Brain pericyte (primary cell): ENCODE data around the gene SCOC.

ENCODE experiments used
- DNase-seq: peaks from one replicate; pipeline ENCODE4 v3.0.0-alpha.2; 2012; ENCODE audit warnings: low read depth, low spot score

SCOC gene

DNA sequence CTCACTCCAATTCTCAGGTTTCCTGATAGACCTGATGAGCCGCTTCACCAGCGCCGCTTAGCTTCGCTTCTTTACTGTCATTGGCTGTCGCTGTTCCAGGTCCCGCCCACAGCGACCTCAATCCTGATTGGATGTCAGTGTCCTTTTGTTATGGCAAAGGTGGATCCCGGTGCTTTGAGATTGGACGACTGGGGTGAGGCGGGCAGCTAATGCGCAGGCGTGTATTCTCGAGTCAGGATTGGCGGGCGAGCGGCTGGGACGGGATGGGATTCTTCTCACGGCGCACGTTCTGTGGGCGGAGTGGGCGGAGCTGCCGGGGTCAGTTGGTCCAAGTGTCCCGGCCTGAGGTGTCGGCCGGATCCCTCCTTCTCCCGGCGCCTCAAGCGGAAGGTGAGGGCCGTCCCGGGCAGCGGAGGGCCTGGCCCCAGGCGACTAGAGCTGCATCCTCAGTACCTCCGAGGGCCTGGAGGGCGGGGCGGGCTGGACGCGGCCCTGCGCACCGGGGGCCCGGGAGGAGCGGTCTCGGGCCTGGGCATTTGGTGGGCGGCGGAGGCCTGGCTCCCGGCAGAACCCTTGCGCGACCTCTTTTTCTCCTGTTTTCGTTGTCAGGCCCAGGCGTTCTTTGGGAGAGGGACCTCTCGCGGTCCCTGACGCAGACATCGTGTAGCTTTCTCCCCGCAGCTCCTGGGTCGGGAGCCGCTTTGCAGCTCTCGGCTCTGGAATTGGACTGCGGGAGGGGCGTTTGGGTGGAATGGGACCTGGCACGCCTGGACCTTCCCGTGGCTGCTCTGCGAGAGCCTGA lies at the start of gene SCOC:
TSS of gene SCOC (plus strand) at position 319 of the 802 bp plus-strand sequence. CDS start 5,525 bp downstream, outside the sequence.
- peak; percentile 98 for DNase-seq

DNA sequence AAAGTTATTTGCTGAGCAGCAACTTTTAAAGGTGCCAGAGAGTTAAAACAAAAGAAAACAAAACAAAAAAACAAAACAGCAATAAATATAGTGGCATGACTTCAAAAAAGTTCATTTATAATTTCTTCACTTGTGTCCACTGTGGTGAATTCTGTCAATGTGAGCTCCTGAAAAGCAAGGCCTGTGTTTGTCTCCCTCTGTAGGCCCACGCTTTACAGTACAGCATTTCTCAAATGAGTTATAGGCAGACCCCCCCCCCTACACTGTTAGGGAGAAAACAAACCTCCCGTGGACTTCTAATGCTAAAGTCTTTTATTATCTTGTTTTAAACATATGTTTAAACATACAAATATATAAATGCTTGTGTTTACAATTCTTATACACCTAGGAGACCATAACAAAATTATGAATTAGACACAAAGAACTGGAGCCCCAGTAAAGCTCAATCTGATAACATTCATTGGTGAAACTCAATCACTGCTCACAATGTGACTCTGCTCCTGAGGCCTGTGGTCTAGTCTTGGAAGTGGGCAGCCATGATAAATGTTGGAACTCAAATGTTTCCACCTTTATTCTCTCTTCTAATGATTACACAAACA lies 47.0 kb upstream of the SCOC start:
- no peak for DNase-seq

DNA sequence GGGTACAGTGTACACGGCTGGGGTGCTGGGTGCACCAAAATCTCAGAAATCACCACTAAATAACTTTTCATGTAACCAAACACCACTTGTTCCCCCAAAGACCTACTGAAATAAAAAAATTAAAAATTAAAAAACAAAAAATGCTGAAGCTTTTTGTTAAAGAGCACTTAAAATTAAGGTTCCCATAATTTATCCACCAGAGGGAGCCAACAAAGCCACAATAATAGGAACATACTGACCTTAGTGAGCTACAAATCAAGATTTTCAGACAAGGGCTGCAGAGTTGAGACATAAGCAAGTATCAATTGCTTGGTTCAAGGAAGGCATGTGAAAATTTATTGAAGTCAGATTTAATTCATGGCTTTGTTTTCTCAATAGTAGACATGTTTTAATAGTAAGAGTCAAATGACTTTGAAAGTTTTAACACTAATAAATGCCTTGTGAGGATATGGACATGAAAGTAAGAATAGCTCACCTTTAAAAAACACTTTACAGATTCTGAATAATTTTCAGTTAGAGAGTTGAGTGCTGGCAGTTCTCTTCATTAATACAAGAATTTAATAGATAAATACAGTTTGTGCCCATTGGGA lies 43.0 kb upstream of the SCOC start:
- no peak for DNase-seq

DNA sequence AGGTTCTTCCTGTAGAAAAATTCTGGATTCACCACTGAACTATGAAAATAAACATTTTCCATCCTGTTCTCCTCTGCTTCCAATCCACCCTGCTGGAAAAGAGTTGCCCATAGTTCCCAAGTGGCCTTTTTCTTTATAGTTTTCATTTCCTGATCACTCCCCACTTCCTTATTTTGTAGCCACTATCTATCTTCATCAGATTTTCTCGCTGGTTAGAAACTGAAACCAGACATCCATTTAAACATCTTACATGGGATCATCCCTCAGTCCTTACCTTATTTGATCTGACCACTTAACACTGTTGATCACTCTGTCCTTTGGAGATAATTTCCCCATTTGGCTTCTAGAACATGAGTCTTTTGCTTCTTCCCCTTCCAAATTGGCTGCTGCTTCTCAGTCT lies 42.2 kb upstream of the SCOC start:
- DNase-seq, result no peak

DNA sequence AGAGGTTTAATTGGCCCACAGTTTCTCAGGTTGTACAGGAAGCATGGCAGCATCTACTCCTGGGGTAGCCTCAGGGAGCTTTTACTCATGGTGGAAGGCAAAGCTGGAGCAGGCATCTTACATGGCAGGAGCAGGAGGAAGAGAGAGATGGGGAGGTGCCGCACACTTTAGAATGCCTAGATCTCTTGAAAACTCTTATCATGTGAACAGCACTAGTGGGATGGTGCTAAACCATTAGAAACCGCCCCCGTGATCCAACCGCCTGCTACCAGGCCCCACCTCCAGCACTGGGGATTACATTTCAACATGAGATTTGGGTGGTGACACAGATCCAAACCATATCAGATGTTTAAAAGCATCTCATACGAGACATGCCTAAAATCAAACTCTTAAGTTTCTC lies 41.6 kb upstream of the SCOC start:
- DNase-seq, result no peak

DNA sequence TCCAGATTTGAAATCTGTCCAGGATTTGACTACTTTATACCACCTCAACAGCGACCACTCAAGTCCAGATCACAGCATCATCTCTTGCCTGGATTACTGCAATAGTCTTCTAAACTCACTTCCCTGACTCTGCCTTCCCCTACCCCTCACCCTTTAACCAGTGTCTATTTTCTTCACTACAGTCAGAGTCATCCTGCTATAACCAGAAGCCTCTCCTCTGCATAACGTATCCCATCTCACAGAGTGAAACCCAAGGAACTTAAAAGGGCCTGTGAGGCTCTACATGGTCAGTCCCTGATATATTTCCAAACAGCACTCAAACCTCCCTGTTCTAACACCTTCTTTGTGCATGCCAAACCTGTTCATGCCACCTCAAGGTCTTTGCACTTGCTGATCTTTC lies 40.7 kb upstream of the SCOC start:
- DNase-seq, result no peak

DNA sequence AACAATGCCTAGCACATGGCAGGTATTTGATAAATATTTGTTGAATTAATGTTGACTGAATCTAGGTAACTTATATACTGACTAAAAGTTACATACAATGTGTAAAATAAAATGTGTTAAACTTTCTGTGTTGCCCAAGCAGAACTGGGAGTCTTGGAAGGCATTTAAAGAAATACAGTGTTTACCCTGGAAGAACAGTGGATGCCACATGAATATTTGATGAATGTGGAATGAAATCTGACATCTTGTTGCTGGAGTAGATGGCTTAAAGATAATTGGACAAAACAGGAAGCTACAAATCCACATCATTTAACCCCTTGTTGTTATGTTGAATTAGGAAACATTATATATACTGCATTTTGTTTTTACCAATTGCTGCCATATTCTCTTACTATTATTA lies 39.9 kb upstream of the SCOC start:
- DNase-seq, result no peak

DNA sequence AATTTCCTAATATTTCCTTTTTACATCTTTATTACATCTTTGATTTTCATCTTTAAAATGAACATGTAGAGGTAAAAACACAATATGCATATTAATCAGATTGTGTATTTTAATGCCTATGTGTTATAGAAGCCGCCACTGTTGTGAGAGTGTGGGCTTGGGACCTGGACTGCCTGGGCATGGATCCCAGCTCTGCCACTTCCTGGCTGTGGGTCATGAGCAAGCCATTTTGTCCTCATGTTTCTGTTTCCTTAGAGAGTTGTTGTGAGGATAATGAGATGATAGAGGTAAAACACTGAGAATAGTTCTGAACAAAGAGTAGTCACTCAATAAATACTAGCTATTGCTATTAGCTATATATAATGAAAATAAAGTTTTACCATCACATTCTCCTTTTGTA lies 38.4 kb upstream of the SCOC start:
- no peak for DNase-seq

DNA sequence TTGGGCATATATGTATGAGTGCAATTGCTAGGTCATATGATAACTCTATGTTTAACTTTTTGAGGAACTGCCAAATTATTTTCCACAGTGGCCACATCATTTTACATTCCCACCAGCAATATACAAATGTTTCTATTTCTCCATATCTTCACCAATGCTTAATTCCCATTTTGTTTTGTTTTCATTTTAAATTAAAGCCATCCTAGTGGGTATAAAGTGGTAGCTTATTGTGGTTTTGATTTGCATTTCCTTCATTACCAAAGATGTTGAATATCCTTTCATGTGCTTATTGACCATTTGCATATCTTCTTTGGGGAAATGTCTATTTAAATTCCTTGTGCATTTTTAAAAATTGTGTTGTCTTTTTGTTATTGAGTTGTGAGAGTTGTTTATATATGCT lies 36.7 kb upstream of the SCOC start:
- no peak for DNase-seq

DNA sequence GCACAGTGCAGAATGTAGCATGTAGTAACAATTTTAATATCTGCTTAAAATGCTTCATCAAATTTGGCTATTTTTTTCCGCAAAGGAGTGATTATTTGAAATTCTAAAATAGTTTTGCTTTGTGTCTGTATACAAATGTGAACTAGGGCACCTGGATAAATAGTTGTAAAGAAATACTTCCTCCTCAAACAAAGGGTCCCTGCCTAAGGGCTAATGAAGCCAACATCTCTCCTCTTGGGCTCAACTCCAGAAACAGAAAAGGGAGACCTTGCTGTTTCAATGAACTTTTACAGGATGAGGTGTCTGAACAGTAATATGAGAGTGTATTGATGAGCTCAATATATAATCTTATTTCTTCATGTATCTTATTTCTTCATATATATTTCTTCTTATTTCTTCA lies 30.8 kb upstream of the SCOC start:
- no peak for DNase-seq

DNA sequence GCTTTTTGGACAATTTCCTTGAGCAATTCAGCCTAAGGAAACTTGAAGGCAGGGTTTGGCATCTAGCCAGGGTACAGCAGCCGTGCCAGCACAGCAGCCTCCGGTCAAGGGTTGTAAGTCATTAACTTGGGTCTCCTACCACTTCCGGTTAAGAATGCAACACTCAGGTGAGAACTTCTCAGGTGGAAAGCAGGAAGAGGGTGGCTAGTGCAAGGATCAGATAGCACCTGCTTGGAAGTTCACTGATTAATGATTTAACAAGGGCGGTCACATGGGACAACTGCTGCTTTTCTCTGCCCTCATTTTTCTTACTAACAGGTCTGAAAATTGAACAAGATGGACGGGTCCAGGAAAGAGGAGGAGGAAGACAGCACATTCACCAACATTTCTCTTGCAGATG lies 30.1 kb upstream of the SCOC start:
- no peak for DNase-seq

DNA sequence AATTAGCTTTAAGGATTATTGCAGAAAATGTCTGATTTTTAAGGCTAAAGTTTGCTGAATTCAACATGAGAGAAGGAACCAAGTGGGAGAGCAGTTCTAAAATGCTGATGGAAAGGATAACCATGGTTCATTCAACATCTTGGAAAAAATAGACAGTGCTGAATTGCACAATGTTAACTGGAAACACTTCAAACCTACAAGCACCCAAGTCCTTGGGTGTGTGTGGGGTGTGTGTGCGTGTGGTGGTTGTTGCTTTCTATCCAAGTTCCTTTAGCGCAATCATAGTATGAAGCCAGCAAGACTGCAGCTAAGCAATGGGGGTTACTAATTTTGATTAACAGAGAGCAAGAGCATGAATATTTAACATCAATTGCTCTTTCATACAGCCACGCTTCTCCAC lies 29.3 kb upstream of the SCOC start:
- DNase-seq, result no peak

DNA sequence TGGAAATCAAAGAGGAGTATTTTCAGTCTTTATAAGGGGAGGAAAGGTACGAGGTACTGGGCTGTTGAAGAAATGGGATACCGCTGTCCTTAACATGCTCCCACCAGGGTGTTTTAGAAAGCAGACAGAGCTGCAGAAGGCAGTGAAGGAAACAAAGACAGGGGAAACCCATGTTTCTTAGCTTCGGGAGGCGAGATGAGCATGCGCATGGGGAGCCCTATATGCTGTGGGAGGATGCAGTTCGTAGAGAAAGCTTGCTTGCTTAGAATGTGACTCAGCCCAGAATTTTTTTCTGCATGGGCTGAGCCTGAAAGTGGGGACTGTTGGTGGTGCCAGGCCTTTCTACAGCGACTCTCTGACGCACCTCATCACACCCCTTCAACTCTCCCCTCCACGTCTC lies 28.8 kb upstream of the SCOC start:
- DNase-seq, result no peak

DNA sequence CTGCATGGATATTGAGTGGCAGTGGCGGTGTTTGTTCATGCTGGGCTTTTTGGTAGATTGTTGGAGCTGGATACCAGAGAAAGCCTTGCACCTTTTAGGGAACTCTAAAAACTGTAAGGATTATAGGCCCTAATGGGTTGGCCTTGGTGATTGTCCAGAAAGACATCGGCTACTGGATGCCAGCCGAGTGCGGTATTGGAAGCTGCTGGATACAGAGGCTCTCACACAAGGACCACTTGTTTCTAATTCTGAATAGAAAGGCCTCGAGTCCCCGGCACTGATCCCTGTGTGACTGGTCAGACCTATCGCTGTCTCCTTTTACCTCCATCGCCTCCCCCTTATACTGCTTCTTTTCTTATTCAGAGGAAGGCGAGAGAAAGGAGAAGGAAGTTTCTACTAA lies 27.3 kb upstream of the SCOC start:
- DNase-seq, result no peak

DNA sequence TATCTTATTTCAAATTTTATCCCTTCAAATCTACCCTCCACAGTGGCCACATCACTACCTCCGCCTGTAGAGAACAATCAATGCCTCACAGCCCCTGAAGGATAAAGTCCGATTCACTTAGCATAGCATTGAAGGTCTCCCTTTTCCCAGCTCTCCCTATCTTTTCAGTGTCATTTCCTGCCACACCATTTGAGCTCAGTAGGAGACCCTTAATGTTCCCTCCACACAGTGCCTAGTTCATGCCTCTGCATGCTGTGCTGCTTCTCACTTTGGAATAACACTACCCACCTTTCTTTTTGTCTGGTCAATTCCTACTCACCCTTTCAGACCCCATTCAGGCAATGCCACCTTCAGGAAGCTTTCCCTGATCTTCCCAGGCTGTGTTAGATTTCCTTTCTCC lies 23.6 kb upstream of the SCOC start:
- no peak for DNase-seq

DNA sequence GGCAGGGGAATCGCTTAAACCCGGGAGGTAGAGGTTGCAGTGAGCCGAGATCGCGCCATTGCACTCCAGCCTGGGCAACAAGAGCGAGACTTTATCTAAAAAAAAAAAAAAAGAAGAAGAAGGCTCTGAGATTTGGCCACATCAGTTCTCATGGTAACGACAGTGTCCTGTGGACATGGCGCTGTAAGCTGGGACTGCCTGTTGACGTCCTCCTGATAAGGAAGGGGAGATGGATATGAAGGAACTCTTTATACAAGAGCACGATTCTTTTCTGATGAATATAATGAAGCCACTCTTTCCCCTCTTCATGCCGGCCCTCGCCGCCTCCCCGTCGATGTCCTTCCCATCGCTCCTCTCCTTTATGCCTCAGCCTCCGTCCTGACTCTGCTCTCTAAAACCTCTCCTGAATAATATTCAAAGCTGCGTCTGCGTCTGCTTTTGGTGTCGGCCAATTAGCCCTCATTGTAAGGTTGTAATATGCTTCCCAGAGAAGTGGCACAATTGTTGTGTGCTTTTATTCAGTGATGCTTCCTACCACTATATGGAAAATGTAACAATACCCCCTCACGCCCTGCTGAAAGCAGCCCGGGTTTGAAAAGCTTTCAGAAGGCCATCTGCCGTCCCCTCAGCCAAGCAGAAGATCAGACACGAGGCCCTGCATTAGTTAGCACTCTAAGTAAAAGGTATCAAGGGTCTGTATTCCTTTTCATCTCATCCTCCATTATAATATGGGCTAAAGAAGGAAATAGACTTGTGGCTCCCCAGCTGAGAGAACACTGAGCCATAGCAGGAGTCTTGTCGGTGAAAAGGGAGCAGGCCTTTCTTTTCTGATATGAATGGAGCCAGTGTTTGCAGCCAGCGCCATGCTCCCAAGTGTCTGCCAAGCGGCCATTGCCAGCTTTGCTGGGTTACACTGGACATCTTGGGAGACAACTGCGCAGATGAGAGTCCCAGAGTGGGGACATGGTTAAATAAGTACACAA lies 22.1 kb upstream of the SCOC start:
- no peak for DNase-seq

DNA sequence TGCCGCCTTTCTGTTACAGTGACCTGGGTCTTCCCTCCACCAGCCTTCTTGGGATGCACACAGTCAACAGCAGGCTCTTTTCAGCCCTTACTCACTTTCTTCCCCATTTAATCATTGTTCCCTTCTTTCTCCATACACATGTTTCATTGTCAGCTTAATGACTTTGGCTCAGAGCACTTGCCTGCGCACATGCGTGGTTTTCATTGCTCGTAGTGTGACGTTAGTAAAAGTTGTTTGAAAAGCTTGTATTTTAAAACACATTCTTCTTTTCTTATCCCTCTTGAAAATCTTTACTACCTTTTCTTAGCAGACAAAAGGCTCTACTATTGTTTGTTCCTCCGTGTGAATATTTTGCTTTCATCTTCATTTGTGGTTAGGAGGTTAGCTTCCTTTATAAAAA lies 19.7 kb upstream of the SCOC start:
- no peak for DNase-seq

DNA sequence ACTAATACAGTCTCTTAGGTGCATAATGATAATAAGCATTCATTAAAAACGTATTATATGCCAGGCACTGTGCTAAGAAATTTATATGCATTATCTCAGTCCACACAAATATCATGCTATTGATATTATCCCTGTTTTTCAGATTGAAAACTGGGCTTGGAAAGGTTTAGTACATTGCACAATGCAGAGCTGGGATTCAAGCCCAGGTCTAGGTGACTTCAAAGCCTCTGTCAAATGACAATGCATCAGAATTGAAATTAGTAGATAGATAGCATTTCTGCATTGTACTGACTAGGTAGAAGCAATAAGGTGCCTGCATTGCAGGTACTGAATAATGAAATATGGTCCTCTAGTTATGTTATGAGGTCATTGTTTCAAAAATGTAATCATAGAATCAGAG lies 18.2 kb upstream of the SCOC start:
- DNase-seq, result no peak

DNA sequence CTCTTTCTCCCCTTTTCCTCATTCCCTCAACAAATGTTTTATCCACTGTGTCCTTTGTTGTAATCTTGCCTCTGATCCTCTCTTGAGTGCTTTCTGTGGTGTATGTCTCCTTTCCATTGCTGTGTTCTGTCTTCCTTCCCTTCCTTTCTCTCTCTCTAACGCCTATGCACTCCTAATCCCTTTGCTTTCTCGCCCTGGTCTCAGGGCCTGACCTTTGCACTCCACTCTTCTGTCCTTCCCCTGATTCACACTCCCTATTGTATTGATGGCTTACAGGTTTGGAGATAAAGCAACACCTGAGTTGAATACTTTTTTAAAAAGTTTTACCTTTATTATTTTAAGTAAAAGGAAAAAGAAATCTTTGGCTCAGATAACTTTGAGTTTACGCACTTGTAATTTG lies 15.6 kb upstream of the SCOC start:
- no peak for DNase-seq

DNA sequence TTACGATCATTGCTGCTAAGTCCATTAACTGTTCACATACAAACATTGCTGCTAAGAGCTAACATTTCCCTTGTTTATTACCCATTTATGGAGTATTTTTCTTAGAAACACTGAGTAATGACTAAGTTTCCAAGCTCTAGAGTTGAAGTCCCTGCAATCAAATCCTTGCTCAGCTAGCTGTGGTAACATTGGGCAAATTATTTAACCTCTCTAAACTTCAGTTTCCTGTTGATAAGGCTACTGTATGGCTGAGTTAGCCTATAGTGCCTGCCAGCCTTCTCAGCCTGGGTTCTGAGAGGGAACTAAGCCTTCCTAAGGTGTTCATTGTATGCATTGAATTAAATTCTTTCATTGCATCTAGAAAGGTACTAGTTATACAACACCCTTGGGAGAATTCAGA lies 15.2 kb upstream of the SCOC start:
- no peak for DNase-seq

DNA sequence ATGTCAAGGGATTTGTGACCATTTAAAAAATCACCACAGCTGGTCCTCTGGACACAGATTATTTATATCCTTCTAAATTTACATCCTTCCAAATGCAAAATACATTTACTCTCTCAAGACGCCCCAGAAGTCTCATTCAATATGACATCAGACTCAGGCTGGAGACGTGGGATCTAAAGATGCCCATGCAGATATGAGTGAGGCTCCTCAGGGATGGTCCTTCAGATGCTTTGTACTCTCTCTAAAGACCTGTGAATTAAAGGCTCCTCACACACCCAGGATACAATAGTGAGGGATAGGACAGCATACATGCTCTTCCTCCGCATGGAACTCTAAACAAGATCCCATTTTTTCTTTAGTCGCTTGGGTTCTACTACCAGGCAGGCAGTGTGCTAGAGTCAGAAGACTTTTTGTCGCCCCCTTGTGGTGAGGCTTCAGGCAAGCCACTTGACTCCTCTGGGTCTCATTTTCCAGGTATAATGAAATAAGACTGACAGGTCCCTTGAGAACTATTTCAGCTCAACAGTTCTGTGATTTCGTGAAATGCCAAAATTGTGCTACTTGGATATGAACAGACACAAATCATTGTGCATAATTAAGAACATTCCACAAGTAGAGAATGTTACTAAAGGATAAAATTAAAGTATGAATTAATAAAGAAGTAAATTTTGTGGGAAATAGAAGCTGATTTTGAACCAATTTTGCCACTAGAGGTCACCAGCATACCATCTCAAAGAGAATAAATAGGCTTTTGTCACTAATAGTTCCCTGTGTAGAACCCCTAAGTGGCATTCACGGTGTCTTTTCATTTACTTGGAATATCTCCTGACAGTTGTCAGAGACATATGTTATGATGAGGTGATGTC lies 13.7 kb upstream of the SCOC start:
- DNase-seq, result peak; percentile 40
